Measurements from ENCODE around the gene DNASE1L3.

GRCh38 chr3:58176827-58177489, 33.8 kb downstream of the DNASE1L3 start:
- TF ChIP-seq EZH2phosphoT487 (IDR thresholded peaks at IDR 0.05; ENCODE audit: insufficient read depth, low read depth), result no peak
- TF ChIP-seq EZH2 (IDR thresholded peaks at IDR 0.05; ENCODE audit: insufficient read depth, poor library complexity, severe bottlenecking), result no peak
